MM.1S (cell line): ENCODE results near the gene MRPL1.
"Not testable (repeated sequence)": the region's sequence is repeated elsewhere in the genome, so short reads cannot be mapped to it uniquely, and the experiment has no call there.

ENCODE experiments used
- DNase-seq: peaks from one replicate; pipeline ENCODE4 v3.0.0-alpha.2; 2015
- H2AFZ ChIP-seq: fragments of 300-600 bp; sonication (generic); 2 replicates; pipeline ENCODE4 v1.6.0; 2016; ENCODE audit warnings: antibody characterized with exemption, low read length
- H3F3A ChIP-seq: fragments of 300-600 bp; sonication (generic); 2 replicates; pipeline ENCODE4 v1.6.1; 2016; ENCODE audit warnings: mild to moderate bottlenecking, antibody characterized with exemption, low read length, moderate library complexity, mixed read lengths; ENCODE audit not compliant: insufficient read depth
- H3K27ac ChIP-seq: fragments of 300-600 bp; sonication (generic); 2 replicates; pipeline ENCODE4 v1.5.1; 2016; ENCODE audit warnings: mild to moderate bottlenecking, low read length
- H3K27me3 ChIP-seq: fragments of 300-600 bp; sonication (generic); replicated peaks from 2 replicates; pipeline ENCODE4 v1.6.0; 2016; ENCODE audit warnings: low read length; ENCODE audit not compliant: insufficient read depth
- H3K36me3 ChIP-seq: fragments of 300-600 bp; sonication (generic); replicated peaks from 2 replicates; pipeline ENCODE4 v1.6.1; 2016; ENCODE audit warnings: mild to moderate bottlenecking, low read length, mixed read lengths; ENCODE audit not compliant: insufficient read depth
- H3K4me1 ChIP-seq: fragments of 300-600 bp; sonication (generic); 2 replicates; pipeline ENCODE4 v1.6.1; 2016; ENCODE audit warnings: low read length, mixed read lengths
- H3K4me2 ChIP-seq: fragments of 300-600 bp; sonication (generic); 2 replicates; pipeline ENCODE4 v1.6.0; 2016; ENCODE audit warnings: low read depth, low read length
- H3K4me3 ChIP-seq: fragments of 300-600 bp; sonication (generic); 2 replicates; pipeline ENCODE4 v1.5.1; 2016; ENCODE audit warnings: low read length, mixed read lengths
- H3K79me2 ChIP-seq: fragments of 300-600 bp; sonication (generic); 2 replicates; pipeline ENCODE4 v1.6.1; 2016; ENCODE audit warnings: mixed run types, low read length, mixed read lengths
- H3K9ac ChIP-seq: fragments of 300-600 bp; sonication (generic); 2 replicates; pipeline ENCODE4 v1.6.1; 2016; ENCODE audit warnings: low read length, mixed read lengths
- H3K9me2 ChIP-seq: fragments of 300-600 bp; sonication (generic); replicated peaks from 2 replicates; pipeline ENCODE4 v1.6.1; 2016; ENCODE audit warnings: mild to moderate bottlenecking, low read length, mixed read lengths; ENCODE audit not compliant: insufficient read depth
- H3K9me3 ChIP-seq: fragments of 300-600 bp; sonication (generic); replicated peaks from 2 replicates; pipeline ENCODE4 v1.6.1; 2016; ENCODE audit warnings: mild to moderate bottlenecking, low read length, mixed read lengths; ENCODE audit not compliant: insufficient read depth
- H4K20me1 ChIP-seq: fragments of 300-600 bp; sonication (generic); 2 replicates; pipeline ENCODE4 v1.6.1; 2016; ENCODE audit warnings: mild to moderate bottlenecking, low read length, moderate library complexity, mixed read lengths; ENCODE audit not compliant: insufficient read depth
- CTCF ChIP-seq: fragments of 300-600 bp; sonication (generic); IDR thresholded peaks from 2 replicates; pipeline ENCODE4 v1.5.1; 2016; ENCODE audit warnings: antibody characterized with exemption, low read length, mixed read lengths
- EZH2 ChIP-seq: fragments of 300-600 bp; sonication (generic); optimal IDR thresholded peaks from 2 replicates; pipeline ENCODE3; 2017; ENCODE audit warnings: low read depth, mild to moderate bottlenecking, antibody characterized with exemption, low read length, mixed read lengths
- EZH2phosphoT487 ChIP-seq: fragments of 300-600 bp; sonication (generic); IDR thresholded peaks from 2 replicates; pipeline ENCODE4 v1.6.1; 2018; ENCODE audit warnings: antibody characterized with exemption, low read length

Gene MRPL1

GRCh38 chr4:77963004-77963403 lies 100.4 kb downstream of the MRPL1 start:
- no peak overlapping the region for H3K4me2 ChIP-seq
- no peaks in the 10 kb centered on the region for H3K4me1 ChIP-seq
- TF ChIP-seq EZH2 (no peak), EZH2phosphoT487 (no peak), CTCF (no peak)
- no peaks in the 10 kb centered on the region for H3K9me2 ChIP-seq
- H3K36me3 ChIP-seq = no peaks in the 10 kb centered on the region
- H3K9ac ChIP-seq = no peak overlapping the region
- H3F3A ChIP-seq = no peaks in the 10 kb centered on the region
- H3K4me3 ChIP-seq = no peak overlapping the region
- no peaks in the 10 kb centered on the region for H3K79me2 ChIP-seq
- no peak for DNase-seq
- no peak overlapping the region for H2AFZ ChIP-seq
- no peak overlapping the region for H3K27ac ChIP-seq
- no peaks in the 10 kb centered on the region for H3K27me3 ChIP-seq
- H4K20me1 ChIP-seq = no peaks in the 10 kb centered on the region
- H3K9me3 ChIP-seq = no peaks in the 10 kb centered on the region

- H3K79me2 ChIP-seq, H3K9ac ChIP-seq, H2AFZ ChIP-seq, H3K36me3 ChIP-seq, H3K9me2 ChIP-seq, H3K4me3 ChIP-seq, H3K9me3 ChIP-seq, H3K4me2 ChIP-seq, H3K27ac ChIP-seq, H3F3A ChIP-seq, H3K4me1 ChIP-seq, H4K20me1 ChIP-seq, DNase-seq, H3K27me3 ChIP-seq: not testable (repeated sequence)
Observed at GRCh38 chr4:77973657-77974056, 111.0 kb downstream of the MRPL1 start.

GRCh38 chr4:77982900-77983540 lies 120.4 kb downstream of the MRPL1 start:
- not testable (repeated sequence) for H3K36me3 ChIP-seq, H3K27ac ChIP-seq, H3K9me3 ChIP-seq, H4K20me1 ChIP-seq, H3F3A ChIP-seq, H3K4me1 ChIP-seq, DNase-seq, H3K9ac ChIP-seq, H3K27me3 ChIP-seq, H2AFZ ChIP-seq, H3K4me2 ChIP-seq, H3K79me2 ChIP-seq, H3K4me3 ChIP-seq, H3K9me2 ChIP-seq

GRCh38 chr4:77983612-77984311 lies 121.1 kb downstream of the MRPL1 start:
- H3K9me3 ChIP-seq, H3K36me3 ChIP-seq: not testable (repeated sequence)

More at GRCh38 chr4:77983612-77984311, 121.1 kb downstream of the MRPL1 start:
- H3K4me1 ChIP-seq, H3K27me3 ChIP-seq, DNase-seq, H3K4me3 ChIP-seq, H2AFZ ChIP-seq, H3K9me2 ChIP-seq, H4K20me1 ChIP-seq, H3K9ac ChIP-seq, H3K4me2 ChIP-seq, H3K79me2 ChIP-seq, H3F3A ChIP-seq, H3K27ac ChIP-seq: not testable (repeated sequence)
